ENCODE measurements around the gene CNOT8. TPM values are rescaled to one million over a fixed set of nuclear protein-coding genes. Genes with fewer than 3 reads are reported as not detected.

CNOT8 gene
- total and polyA plus RNA-seq, 11 donors, result 11.5 to 45.6 (median 25.2) TPM

DNA sequence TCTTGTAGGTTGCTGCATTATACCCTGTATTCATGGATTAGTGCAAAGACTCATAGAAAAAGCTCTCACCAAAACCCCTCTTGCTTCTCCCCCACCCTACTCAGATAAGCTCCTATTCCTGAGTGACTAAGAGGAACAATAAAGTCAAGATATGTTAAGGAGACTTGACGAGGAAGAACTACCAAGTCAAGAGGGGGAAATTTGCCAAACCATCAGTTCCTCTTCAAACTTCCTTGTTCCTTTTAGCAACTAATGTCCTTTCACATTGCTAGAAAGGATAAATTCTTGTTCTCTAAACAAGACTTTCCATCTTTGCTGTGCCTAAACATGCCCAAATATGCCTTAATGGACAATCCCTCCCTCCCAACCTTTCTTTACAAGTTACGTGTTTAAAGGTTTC is 27.0 kb downstream of the CNOT8 start:
- no peaks in the 10 kb centered on the region for H3K27me3 ChIP-seq
- H3K4me1 ChIP-seq, result peaks cover 0 to 15% (median 4%) of the 10 kb centered on the region in 12 donors
- no peak overlapping the region for H3K4me3 ChIP-seq
- no peak for ATAC-seq
- peaks cover 6 to 58% (median 46%) of the 10 kb centered on the region in 9 donors for H3K36me3 ChIP-seq
- WGBS, 4 donors, result 88 to 96% (median 92%) methylated on average over 2 of the region's 2 CpGs
- intact Hi-C loops (cut with DNase I), result no loop called here
- DNase-seq, result no peak
- H3K27ac ChIP-seq, result no peak overlapping the region
- peaks cover 0 to 34% (median 19%) of the 10 kb centered on the region in 12 donors for H3K9me3 ChIP-seq
- TF ChIP-seq, protein P1, sequence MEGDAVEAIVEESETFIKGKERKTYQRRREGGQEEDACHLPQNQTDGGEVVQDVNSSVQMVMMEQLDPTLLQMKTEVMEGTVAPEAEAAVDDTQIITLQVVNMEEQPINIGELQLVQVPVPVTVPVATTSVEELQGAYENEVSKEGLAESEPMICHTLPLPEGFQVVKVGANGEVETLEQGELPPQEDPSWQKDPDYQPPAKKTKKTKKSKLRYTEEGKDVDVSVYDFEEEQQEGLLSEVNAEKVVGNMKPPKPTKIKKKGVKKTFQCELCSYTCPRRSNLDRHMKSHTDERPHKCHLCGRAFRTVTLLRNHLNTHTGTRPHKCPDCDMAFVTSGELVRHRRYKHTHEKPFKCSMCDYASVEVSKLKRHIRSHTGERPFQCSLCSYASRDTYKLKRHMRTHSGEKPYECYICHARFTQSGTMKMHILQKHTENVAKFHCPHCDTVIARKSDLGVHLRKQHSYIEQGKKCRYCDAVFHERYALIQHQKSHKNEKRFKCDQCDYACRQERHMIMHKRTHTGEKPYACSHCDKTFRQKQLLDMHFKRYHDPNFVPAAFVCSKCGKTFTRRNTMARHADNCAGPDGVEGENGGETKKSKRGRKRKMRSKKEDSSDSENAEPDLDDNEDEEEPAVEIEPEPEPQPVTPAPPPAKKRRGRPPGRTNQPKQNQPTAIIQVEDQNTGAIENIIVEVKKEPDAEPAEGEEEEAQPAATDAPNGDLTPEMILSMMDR (IDR thresholded peaks at IDR 0.05), result no peak
- TF ChIP-seq POLR2A (IDR thresholded peaks at IDR 0.05), result no peak

- H3K27ac ChIP-seq, result no peak overlapping the region
- TF ChIP-seq, protein P1 (IDR thresholded peaks at IDR 0.05), result no peak
- no peak for TF ChIP-seq POLR2A (IDR thresholded peaks at IDR 0.05)
- H3K27me3 ChIP-seq, result no peaks in the 10 kb centered on the region
- DNase-seq (peak in 1 of 5 donors; percentile 58), ATAC-seq (peak in 3 of 4 donors; percentile 65 to 84 (median 69))
- H3K9me3 ChIP-seq, result peaks cover 0 to 9% (median 0%) of the 10 kb centered on the region in 12 donors
- intact Hi-C loops (cut with DNase I), result loop anchor here in 1 of 10 donors (10.0 kb wide), 1 partner anchor 78 kb away; no protein-coding TSS in a partner anchor
- peaks cover 5 to 100% (median 99%) of the 10 kb centered on the region in 9 donors for H3K36me3 ChIP-seq
- H3K4me1 ChIP-seq, result no peaks in the 10 kb centered on the region
- 70 to 85% (median 74%) methylated on average over 13 of the region's 13 CpGs for WGBS, 4 donors
- H3K4me3 ChIP-seq, result no peak overlapping the region
Measured at GRCh38 chr5:154892369-154892771, 33.9 kb downstream of the CNOT8 start.

GRCh38 chr5:154893381-154893780 is 35.0 kb downstream of the CNOT8 start:
- Histone ChIP-seq H3K9me3 (peaks cover 0 to 1% (median 0%) of the 10 kb centered on the region in 12 donors), H3K4me1 (no peaks in the 10 kb centered on the region), H3K36me3 (peaks cover 5 to 100% (median 99%) of the 10 kb centered on the region in 9 donors), H3K4me3 (no peak overlapping the region), H3K27ac (no peak overlapping the region), H3K27me3 (no peaks in the 10 kb centered on the region)
- no peak for DNase-seq
- no peak for ATAC-seq
- intact Hi-C loops (cut with DNase I), result loop anchor here in 1 of 10 donors (10.0 kb wide), 1 partner anchor 79 kb away; no protein-coding TSS in a partner anchor
- TF ChIP-seq POLR2A (IDR thresholded peaks at IDR 0.05), result no peak
- TF ChIP-seq, protein P1 (IDR thresholded peaks at IDR 0.05), result no peak
- WGBS, 4 donors, result 77 to 88% (median 87%) methylated on average over 5 of the region's 5 CpGs

- Histone ChIP-seq H3K4me3 (no peak overlapping the region), H3K4me1 (no peaks in the 10 kb centered on the region), H3K36me3 (peaks cover 5 to 100% (median 99%) of the 10 kb centered on the region in 9 donors), H3K27ac (no peak overlapping the region), H3K9me3 (no peaks in the 10 kb centered on the region), H3K27me3 (no peaks in the 10 kb centered on the region)
- intact Hi-C loops (cut with DNase I), result loop anchor here in 1 of 10 donors (10.0 kb wide), 1 partner anchor 81 kb away; no protein-coding TSS in a partner anchor
- no peak for DNase-seq
- TF ChIP-seq, protein P1 (IDR thresholded peaks at IDR 0.05), result no peak
- WGBS, 4 donors, result 82 to 89% (median 87%) methylated on average over 14 of the region's 14 CpGs
- no peak for ATAC-seq
Measured at GRCh38 chr5:154895606-154896561, 37.5 kb downstream of the CNOT8 start.

All from heart left ventricle (tissue), 16 donors.